ENCODE measurements around the gene KRT75. TPM values are rescaled to one million over a fixed set of nuclear protein-coding genes. Genes with fewer than 3 reads are reported as not detected.
"Not testable (repeated sequence)": the region's sequence is repeated elsewhere in the genome, so short reads cannot be mapped to it uniquely, and the experiment has no call there.

KRT75 gene
- total RNA-seq, 6 experiments from 2014 or later, result not detected

DNA sequence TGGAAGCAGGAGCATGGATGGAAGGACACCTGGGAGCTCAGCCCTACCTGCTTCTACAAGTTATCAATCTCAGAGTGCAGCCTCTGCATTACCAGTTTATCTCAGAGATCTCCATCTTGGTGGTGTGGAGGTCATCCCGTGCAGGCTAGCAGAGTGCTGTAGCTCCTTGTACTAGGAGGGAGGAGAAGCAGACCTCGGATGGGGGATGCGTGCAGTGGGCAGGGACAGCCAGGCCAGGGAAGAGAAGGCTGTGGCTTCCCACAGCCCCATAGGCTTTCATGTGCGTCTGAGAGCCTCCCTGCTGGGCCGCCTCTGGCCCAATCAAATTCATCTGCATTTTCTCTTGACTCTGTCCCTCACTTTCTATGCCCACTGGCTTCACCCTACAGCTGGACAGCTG is 19.2 kb downstream of the KRT75 start:
- no peak overlapping the region for H3K27ac ChIP-seq
- 67% methylated on average over 1 of the region's 5 CpGs for WGBS (ENCODE audit: insufficient coverage, low coverage, low lambda C conversion rate, missing lambda C conversion rate)

DNA sequence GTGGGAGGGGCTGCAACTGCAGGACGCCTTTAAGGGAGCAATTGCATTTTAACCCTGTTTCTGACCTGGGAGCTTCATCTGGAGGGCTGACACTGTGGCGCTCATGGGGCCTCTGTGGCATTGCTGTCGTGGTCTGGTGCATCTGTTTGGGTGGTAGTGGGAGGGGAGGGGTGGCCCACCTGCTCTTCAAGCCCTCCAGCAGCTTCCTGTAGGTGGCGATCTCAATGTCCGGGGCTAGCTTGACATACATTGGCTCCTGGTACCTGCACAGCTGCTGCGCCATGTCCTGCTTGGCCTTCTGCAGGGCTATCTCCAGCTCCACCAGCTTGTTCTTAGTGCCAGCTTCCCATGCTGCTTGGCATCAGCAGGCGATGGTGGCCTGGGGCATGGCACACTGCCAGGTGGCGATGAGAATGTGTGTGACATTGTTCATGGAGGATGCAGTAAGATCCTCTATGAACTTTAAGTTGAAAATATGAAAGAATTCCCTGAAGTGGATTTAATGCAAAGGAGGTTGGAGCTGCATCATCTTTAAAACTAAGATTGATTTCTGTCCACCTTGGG is 20.3 kb downstream of the KRT75 start:
- Histone ChIP-seq H3K4me1 (no peaks in the 10 kb centered on the region), H3K27ac (no peak overlapping the region), H3K36me3 (no peaks in the 10 kb centered on the region), H3K9me3 (no peaks in the 10 kb centered on the region), H3K27me3 (no peaks in the 10 kb centered on the region), H3K4me3 (no peak overlapping the region)
- 43% methylated on average over 2 of the region's 8 CpGs for WGBS (ENCODE audit: insufficient coverage, low coverage, low lambda C conversion rate, missing lambda C conversion rate)
- no peak for TF ChIP-seq POLR2A (IDR thresholded peaks at IDR 0.05)
- TF ChIP-seq, protein P1, sequence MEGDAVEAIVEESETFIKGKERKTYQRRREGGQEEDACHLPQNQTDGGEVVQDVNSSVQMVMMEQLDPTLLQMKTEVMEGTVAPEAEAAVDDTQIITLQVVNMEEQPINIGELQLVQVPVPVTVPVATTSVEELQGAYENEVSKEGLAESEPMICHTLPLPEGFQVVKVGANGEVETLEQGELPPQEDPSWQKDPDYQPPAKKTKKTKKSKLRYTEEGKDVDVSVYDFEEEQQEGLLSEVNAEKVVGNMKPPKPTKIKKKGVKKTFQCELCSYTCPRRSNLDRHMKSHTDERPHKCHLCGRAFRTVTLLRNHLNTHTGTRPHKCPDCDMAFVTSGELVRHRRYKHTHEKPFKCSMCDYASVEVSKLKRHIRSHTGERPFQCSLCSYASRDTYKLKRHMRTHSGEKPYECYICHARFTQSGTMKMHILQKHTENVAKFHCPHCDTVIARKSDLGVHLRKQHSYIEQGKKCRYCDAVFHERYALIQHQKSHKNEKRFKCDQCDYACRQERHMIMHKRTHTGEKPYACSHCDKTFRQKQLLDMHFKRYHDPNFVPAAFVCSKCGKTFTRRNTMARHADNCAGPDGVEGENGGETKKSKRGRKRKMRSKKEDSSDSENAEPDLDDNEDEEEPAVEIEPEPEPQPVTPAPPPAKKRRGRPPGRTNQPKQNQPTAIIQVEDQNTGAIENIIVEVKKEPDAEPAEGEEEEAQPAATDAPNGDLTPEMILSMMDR (IDR thresholded peaks at IDR 0.05), result no peak
- DNase-seq (no peak), ATAC-seq (no peak)
- intact Hi-C loops (cut with DNase I), result no loop called here

More for the DNA sequence above, 19.2 kb downstream of the KRT75 start:
- intact Hi-C loops (cut with DNase I), result no loop called here
- TF ChIP-seq, protein P1 (IDR thresholded peaks at IDR 0.05), result no peak
- TF ChIP-seq POLR2A (IDR thresholded peaks at IDR 0.05), result no peak
- DNase-seq, result no peak
- no peak overlapping the region for H3K4me3 ChIP-seq
- H3K9me3 ChIP-seq, result no peaks in the 10 kb centered on the region
- H3K36me3 ChIP-seq, result no peaks in the 10 kb centered on the region
- H3K4me1 ChIP-seq, result no peaks in the 10 kb centered on the region
- H3K27me3 ChIP-seq, result no peaks in the 10 kb centered on the region
- ATAC-seq, result no peak

DNA sequence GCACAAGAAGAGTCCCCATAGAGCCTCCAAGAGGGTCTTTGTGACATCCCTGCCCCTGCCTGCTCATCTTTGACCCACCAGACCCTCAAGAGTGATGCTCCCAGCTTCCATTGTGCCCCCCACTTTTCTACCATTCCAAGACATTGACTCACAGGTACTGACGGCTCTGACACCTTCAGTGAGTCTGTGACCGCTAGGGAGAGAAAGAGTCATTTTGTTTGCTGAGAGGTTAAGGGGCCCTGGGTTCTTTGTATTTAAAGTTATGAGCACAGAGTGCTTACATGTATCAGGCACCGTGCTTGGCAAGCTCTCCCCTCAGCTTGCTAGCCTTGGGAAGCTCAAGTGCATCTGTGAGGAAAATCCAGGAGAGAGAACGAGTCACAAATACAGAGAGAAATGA is 21.0 kb downstream of the KRT75 start:
- intact Hi-C loops (cut with DNase I), result no loop called here
- no peaks in the 10 kb centered on the region for H3K36me3 ChIP-seq
- H3K27me3 ChIP-seq, result no peaks in the 10 kb centered on the region
- TF ChIP-seq, protein P1 (IDR thresholded peaks at IDR 0.05), result no peak
- TF ChIP-seq POLR2A (IDR thresholded peaks at IDR 0.05), result no peak
- no peaks in the 10 kb centered on the region for H3K9me3 ChIP-seq
- no peak overlapping the region for H3K27ac ChIP-seq
- no peak overlapping the region for H3K4me3 ChIP-seq
- H3K4me1 ChIP-seq, result no peaks in the 10 kb centered on the region
- no peak for DNase-seq
- WGBS (ENCODE audit: insufficient coverage, low coverage, low lambda C conversion rate, missing lambda C conversion rate), result 45% methylated on average over 4 of the region's 4 CpGs
- no peak for ATAC-seq

DNA sequence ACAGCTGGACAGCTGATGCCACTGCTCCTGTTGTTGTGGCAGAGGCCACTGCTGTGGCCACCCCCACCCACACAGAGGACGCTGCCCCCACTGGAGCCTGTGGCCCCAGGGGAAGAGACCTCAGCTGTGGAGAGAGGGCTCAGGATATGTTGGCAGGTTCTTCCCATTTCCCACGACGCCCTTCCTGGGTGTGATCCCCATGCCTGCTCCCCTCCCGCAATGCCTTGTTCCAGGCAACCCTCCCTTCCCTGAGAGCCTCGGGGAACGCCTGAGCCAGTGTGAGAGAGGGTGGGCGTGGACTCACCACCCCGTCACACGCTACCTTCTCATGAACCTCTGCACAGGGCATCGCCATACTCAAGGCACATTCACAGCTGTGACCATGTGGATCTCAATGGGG is 22.4 kb downstream of the KRT75 start:
- Histone ChIP-seq H3K27ac (no peak overlapping the region), H3K36me3 (no peaks in the 10 kb centered on the region), H3K27me3 (no peaks in the 10 kb centered on the region), H3K9me3 (no peaks in the 10 kb centered on the region), H3K4me1 (no peaks in the 10 kb centered on the region), H3K4me3 (no peak overlapping the region)
- DNase-seq (no peak), ATAC-seq (no peak)
- 80% methylated on average over 2 of the region's 10 CpGs for WGBS (ENCODE audit: insufficient coverage, low coverage, low lambda C conversion rate, missing lambda C conversion rate)
- TF ChIP-seq, protein P1 (IDR thresholded peaks at IDR 0.05), result no peak
- TF ChIP-seq POLR2A (IDR thresholded peaks at IDR 0.05), result no peak
- intact Hi-C loops (cut with DNase I), result no loop called here

DNA sequence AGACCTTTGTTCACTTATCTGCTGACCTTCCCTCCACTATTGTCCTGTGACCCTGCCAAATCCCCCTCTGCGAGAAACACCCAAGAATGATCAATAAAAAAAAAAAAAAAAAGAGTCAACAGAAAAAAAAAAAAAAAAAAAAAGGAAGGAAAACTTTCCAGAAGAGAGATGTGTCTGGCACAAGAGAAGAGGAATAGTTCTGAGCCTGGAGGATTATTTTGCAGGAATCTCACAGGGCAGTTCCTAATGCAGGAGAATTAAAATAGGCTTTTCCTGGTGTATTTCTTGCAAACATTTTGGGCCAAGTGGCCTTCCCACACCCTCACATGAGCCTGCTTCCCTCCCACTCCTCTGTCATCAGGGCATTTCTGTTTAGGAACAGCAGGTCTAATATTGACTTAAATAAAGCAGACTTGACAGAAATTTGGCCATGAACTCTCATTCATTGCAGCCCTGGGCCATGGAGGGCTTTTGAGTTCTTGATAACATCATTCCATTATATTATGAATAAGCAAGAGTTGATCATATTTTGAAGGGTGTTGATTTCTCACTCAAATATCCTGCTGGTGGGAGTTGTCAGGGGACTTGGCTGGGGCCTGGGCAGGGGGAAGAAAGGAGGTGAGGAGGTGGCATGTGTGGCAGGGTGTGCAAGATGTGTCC is 23.5 kb downstream of the KRT75 start:
- H3K4me1 ChIP-seq; H3K9me3 ChIP-seq; H3K27ac ChIP-seq; H3K4me3 ChIP-seq; ATAC-seq; intact Hi-C loops (cut with DNase I); H3K27me3 ChIP-seq; H3K36me3 ChIP-seq; DNase-seq: not testable (repeated sequence)
- no CpG with 5 or more reads among the region's 1 CpG for WGBS (ENCODE audit: insufficient coverage, low coverage, low lambda C conversion rate, missing lambda C conversion rate)

Measured in right lobe of liver (tissue), 6 donors.